Measurements from ENCODE around the gene FMNL3. TPM values are rescaled to one million over a fixed set of nuclear protein-coding genes. Genes with fewer than 3 reads are reported as not detected.

The FMNL3 gene
- total and polyA plus RNA-seq, 2 of the 13 experiments (the other 11 are each of a cell fraction or from before 2014, with no cell fraction given): 0.44 to 1.1 TPM

- no TSS peak for BruUV-seq (replicated peaks)
- Histone ChIP-seq H3K27ac (ENCODE audit: extremely low read length, insufficient read depth, low read length) (no peak overlapping the region), H3K9me3 (ENCODE audit: low read length) (no peaks in the 10 kb centered on the region), H3K4me3 (replicated peaks in 1 of 3; ENCODE audit: insufficient read depth in 1 of 3, low read depth in 2 of 3, low read length in 3 of 3) (no peak overlapping the region), H2AFZ (ENCODE audit: low read length) (no peak overlapping the region), H3K4me1 (ENCODE audit: insufficient read depth, low read length) (no peaks in the 10 kb centered on the region), H3K36me3 (replicated peaks in 1 of 2; ENCODE audit: control insufficient read depth in 1 of 2, insufficient read depth in 2 of 2, low read length in 2 of 2) (no peaks in the 10 kb centered on the region), H3K27me3 (ENCODE audit: control insufficient read depth in 1 of 2, insufficient read depth in 2 of 2, low read length in 2 of 2) (no peaks in the 10 kb centered on the region), H4K20me1 (ENCODE audit: insufficient read depth, low read length) (no peaks in the 10 kb centered on the region; the same call in 1 of the 2 replicates), H3K9ac (ENCODE audit: insufficient read depth, low read depth, low read length) (no peak overlapping the region), H3K79me2 (ENCODE audit: insufficient read depth, low read length) (no peaks in the 10 kb centered on the region), H3K4me2 (ENCODE audit: low read depth, low read length) (no peak overlapping the region)
- 64% methylated on average over 8 of the region's 8 CpGs for WGBS (ENCODE audit: low lambda C conversion rate)
- ATAC-seq (no peak), FAIRE-seq (no peak), DNase-seq (ENCODE audit: low spot score) (no peak)
- intact Hi-C loops (cut with micrococcal nuclease; ENCODE audit: unreplicated experiment): no loop called here
- POLR2A ChIA-PET: no interaction called here
- no peak for TF ChIP-seq ZMAT3 (CRISPR knock-in tag; conservative IDR thresholded peaks at IDR 0.05)
- TF ChIP-seq, protein P1, sequence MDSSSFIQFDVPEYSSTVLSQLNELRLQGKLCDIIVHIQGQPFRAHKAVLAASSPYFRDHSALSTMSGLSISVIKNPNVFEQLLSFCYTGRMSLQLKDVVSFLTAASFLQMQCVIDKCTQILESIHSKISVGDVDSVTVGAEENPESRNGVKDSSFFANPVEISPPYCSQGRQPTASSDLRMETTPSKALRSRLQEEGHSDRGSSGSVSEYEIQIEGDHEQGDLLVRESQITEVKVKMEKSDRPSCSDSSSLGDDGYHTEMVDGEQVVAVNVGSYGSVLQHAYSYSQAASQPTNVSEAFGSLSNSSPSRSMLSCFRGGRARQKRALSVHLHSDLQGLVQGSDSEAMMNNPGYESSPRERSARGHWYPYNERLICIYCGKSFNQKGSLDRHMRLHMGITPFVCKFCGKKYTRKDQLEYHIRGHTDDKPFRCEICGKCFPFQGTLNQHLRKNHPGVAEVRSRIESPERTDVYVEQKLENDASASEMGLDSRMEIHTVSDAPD (CRISPR knock-in tag; IDR thresholded peaks at IDR 0.05): no peak
- in situ Hi-C loops (cut with HindIII; ENCODE audit: extremely low pct_ligation_motif_present, low pct_unique_long_range_greater_than_20kb): no loop called here
- CTCF ChIA-PET (ENCODE audit: low intra/inter-chr PET ratio, low total read pairs): no interaction called here
These were observed 13.2 kb downstream of the FMNL3 start for GRCh38 chr12:49693931-49694444.

DNA sequence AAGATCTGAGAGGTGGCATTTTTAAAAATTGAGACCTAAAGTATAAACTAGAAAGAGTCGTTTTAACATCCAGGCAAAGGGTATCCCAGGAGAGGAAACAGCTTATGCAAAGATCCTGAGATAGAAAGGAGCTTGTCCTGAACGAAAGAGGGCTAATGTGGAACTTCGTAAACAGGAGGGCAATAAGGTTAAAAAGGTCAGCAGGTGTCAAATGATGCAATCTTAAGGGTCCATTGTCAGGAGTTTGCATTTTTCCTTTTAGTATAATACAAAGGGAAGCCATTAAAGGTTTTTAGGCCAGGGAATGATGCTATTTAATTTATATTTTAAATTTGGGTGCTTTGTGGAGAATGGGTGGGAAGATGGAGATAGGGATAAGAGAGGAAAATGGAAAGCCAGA is 14.4 kb downstream of the FMNL3 start:
- in situ Hi-C loops (cut with HindIII; ENCODE audit: extremely low pct_ligation_motif_present, low pct_unique_long_range_greater_than_20kb): no loop called here
- intact Hi-C loops (cut with micrococcal nuclease; ENCODE audit: unreplicated experiment): no loop called here
- POLR2A ChIA-PET: no interaction called here
- DNase-seq (ENCODE audit: low spot score) (no peak), FAIRE-seq (no peak), ATAC-seq (no peak)
- BruUV-seq (replicated peaks): no TSS peak
- H3K36me3 ChIP-seq (replicated peaks in 1 of 2; ENCODE audit: control insufficient read depth in 1 of 2, insufficient read depth in 2 of 2, low read length in 2 of 2): no peaks in the 10 kb centered on the region
- H3K4me3 ChIP-seq (replicated peaks in 1 of 3; ENCODE audit: insufficient read depth in 1 of 3, low read depth in 2 of 3, low read length in 3 of 3): no peak overlapping the region
- no peak overlapping the region for H3K9ac ChIP-seq (ENCODE audit: insufficient read depth, low read depth, low read length)
- no peaks in the 10 kb centered on the region; the same call in 1 of the 2 replicates for H4K20me1 ChIP-seq (ENCODE audit: insufficient read depth, low read length)
- H3K4me1 ChIP-seq (ENCODE audit: insufficient read depth, low read length): no peaks in the 10 kb centered on the region
- no peaks in the 10 kb centered on the region for H3K79me2 ChIP-seq (ENCODE audit: insufficient read depth, low read length)
- CTCF ChIA-PET (ENCODE audit: low intra/inter-chr PET ratio, low total read pairs): no interaction called here
- H3K27me3 ChIP-seq (ENCODE audit: control insufficient read depth in 1 of 2, insufficient read depth in 2 of 2, low read length in 2 of 2): no peaks in the 10 kb centered on the region
- no peaks in the 10 kb centered on the region for H3K9me3 ChIP-seq (ENCODE audit: low read length)
- WGBS (ENCODE audit: low lambda C conversion rate): 22% methylated on average over 3 of the region's 3 CpGs
- H3K27ac ChIP-seq (ENCODE audit: extremely low read length, insufficient read depth, low read length): no peak overlapping the region
- TF ChIP-seq ZNF230 (CRISPR knock-in tag; IDR thresholded peaks at IDR 0.05) (no peak), NR2F1 (CRISPR knock-in tag; IDR thresholded peaks at IDR 0.05) (0 out of 4 replicates have a peak, but pooled peaks of 1 of the 2 experiments have one; percentile 13), RBM22 (optimal IDR thresholded peaks at IDR 0.05; ENCODE audit: low read length) (no peak), NR2F2 (IDR thresholded peaks at IDR 0.05; ENCODE audit: borderline replicate concordance, low read depth) (0 out of 2 replicates have a peak, but pooled peaks have one; percentile 46), ZSCAN22 (CRISPR knock-in tag; IDR thresholded peaks at IDR 0.05) (no peak), NR2F6 (IDR thresholded peaks at IDR 0.05) (peak; percentile 49), NR2F6 (CRISPR knock-in tag; IDR thresholded peaks at IDR 0.05) (no peak), ZNF891 (CRISPR knock-in tag; IDR thresholded peaks at IDR 0.05) (no peak)
- no peak overlapping the region for H3K4me2 ChIP-seq (ENCODE audit: low read depth, low read length)
- no peak overlapping the region for H2AFZ ChIP-seq (ENCODE audit: low read length)
